Measurements from ENCODE around the gene ABHD8.
A peak's percentile ranks its signal among the peaks of the same experiment; 100 is the strongest.

The ABHD8 gene

DNA sequence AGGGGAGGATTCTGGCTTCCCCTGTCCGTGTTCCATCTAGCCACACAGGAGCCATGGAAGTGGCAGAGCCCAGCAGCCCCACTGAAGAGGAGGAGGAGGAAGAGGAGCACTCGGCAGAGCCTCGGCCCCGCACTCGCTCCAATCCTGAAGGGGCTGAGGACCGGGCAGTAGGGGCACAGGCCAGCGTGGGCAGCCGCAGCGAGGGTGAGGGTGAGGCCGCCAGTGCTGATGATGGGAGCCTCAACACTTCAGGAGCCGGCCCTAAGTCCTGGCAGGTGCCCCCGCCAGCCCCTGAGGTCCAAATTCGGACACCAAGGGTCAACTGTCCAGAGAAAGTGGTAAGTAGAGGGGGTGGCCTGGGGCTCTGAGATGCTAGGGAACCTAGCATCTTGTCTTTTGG is 34.5 kb downstream of the ABHD8 start:
- DNase-seq = no peak

- DNase-seq = peak; percentile 82 to 100 (median 96)
These were observed 36.0 kb downstream of the ABHD8 start, which contains the start of gene BABAM1 for GRCh38 chr19:17266975-17267788. TSS of gene BABAM1 (plus strand) at chr19:17267443. CDS start at chr19:17268807, 1,364 bp downstream.

- DNase-seq = peak in 3 of 58 donors; percentile 39 to 69 (median 45)
These were observed 36.6 kb downstream of the ABHD8 start for GRCh38 chr19:17266589-17266974.

DNA sequence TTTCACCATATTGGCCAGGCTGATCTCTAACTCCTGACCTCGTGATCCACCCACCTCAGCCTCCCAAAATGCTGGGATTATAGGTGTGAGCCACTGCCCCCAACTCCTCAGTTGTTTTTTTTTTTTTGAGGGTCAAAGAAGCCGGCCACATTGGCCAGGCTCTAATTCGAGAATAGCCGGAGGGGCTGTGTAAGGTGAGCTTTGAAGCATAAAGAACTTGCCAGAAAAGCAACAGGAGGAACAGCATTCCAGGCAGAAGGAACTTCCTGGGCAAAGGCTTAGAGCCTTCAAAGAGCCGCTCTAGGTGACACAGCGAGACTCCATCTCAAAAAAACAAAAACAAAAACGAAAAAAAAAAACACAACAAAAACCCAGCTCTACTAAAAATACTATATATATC is 37.2 kb downstream of the ABHD8 start:
- no peak for DNase-seq

DNA sequence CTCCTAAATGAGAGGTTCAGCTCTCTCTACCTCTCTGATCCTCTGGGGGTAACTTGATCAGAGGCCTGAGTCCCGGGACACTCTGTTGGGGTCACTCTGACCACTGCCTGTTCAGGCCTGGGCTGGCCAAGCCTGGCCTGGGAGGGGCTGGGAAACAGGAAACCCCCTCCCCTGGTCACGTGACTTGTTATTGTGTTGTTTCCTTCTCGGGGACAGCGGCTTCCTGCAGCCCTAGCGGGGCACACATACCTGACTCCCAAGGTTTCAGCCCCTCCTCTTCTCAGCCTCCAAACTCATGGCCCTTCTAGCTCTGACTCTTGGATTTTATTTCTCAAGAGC is 38.6 kb downstream of the ABHD8 start, which contains the start of gene USHBP1:
Gene USHBP1 (minus strand): TSS at position 105 of the 339 bp plus-strand sequence. CDS start 446 bp downstream, outside the sequence.
- no peak for DNase-seq

DNA sequence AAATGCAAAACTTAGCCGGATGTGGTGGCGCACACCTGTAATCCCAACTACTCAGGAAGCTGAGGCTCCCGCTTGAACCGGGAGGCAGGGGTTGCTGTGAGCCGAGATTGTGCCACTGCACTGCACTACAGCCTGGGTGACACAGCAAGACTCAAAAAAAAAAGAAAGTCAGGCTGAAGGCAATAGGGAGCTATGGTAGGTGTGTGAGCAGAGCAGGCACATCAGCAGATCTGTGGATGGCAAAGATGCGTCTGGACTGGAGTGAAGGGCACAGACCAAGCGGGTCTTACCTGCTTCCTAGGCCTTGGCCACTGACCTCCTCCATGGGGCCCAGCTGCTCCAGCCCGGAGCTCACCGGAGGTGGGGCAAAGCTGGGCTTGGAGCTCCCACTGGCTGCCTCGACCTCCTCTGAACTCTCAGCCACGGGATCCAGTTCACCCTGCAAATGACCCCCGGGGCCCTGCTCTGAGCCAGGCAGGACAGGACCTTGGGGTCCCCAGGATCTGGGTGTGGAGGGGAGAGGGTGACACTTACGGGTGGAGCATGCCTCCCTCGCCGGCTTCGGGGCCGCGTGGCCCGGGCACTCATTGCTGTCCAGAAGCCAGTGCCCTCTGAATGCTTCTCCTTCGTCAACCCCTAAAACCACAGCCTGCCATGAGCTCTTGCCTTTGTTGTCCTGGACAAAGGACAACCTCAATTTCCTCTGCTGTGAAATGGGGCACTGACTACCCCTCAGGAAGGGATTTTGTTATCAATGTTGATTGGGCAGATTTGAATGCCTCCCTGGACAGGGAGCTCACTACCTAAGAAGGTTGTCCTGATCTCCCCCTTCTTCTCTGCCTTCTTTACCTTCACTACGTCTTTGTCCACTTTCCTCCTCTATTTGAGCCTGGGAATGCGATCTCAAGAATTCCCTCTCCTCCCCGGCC is 39.2 kb downstream of the ABHD8 start:
- no peak for DNase-seq

- no peak for DNase-seq
These were observed 40.7 kb downstream of the ABHD8 start for GRCh38 chr19:17262557-17262956.

- DNase-seq = peak in 30 of 58 donors; percentile 3 to 60 (median 21)
These were observed 42.3 kb downstream of the ABHD8 start for GRCh38 chr19:17260842-17261325.

GRCh38 chr19:17259934-17260333 is 43.3 kb downstream of the ABHD8 start:
- no peak for DNase-seq

DNA sequence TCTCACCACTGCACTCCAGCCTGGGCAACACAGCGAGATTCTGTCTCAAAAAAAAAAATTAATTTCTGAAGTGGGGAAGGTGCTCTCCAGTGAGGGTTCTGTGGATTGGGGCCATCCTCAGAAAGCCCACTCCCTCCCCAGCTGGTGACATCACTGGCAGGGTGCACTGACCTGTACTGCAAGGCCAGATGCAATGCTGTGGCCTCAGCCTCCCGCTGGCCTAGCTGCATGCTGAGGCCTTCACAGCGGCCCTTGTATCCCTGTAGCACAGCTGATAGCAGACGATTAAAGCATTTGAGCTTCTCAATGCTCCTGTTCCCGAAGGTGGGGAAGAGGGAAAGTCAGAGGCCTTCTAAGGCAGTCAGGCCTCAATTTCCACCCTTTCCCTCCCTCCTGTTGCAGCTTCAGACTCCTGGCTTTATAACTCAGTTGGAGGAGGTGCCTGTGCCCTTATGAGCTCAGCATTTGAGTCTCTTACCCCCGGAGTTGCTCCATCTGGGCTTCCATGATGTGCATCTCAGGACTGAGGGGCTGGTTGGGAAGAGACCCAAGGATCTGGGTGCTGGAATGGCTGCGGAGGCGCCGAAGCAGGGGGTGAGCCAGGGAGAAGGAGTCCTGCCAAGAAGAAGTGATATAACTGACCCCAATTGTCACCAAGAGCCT is 44.0 kb downstream of the ABHD8 start:
- no peak for DNase-seq

DNA sequence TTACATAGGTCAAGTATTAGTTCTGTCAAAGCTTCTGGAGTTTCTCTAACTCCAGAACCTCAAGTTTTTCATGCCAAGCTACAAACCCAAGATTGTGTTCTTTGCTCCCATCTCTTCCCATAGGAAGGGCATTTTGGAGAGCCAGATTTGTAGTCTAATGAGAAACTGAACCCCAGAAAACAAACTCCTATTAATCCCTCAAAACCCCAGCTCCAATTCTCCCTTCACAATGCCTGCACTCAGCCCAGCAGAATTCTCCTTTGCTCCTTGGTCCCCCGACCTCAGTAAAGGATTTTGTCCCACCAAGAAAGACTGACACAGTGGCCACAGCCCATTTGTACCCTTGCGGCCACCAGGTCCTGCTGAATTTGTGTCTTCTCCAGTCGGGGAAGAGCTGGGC is 47.1 kb downstream of the ABHD8 start:
- no peak for DNase-seq

- DNase-seq = no peak
These were observed 48.0 kb downstream of the ABHD8 start for GRCh38 chr19:17255150-17255621.

GRCh38 chr19:17254636-17255035 is 48.6 kb downstream of the ABHD8 start:
- no peak for DNase-seq

DNA sequence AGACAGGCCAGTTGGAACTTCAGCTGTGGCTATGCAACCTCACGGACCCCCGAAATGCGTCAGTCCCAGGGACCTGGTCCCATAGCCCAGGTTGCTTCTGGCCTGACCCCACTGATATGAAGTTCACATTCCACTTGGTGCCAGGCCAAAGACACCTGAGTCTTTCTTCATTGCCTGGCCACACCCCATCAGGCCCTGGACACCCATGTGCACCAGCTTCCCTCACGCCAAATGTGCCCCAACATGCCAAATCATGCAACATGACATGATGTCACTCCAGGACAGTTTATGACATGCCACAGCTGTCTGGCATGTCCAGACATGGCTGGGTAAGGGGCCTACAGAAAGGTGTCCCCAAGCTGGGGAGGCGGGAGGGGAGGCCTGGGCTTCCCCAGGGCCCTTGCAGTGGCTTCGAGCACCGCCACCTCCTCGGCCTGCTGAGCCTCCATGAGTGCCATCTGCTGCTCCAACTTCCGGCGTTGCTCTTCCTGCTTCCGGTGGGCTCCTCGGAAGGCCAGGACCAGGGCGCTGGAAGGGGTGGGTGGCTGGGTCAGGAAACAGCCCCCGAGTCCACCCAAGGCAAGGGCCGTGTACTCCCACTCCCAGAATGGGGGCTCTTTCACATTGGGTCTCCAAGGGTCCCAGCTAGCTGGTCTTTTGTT is 53.2 kb downstream of the ABHD8 start:
- no peak for DNase-seq

DNA sequence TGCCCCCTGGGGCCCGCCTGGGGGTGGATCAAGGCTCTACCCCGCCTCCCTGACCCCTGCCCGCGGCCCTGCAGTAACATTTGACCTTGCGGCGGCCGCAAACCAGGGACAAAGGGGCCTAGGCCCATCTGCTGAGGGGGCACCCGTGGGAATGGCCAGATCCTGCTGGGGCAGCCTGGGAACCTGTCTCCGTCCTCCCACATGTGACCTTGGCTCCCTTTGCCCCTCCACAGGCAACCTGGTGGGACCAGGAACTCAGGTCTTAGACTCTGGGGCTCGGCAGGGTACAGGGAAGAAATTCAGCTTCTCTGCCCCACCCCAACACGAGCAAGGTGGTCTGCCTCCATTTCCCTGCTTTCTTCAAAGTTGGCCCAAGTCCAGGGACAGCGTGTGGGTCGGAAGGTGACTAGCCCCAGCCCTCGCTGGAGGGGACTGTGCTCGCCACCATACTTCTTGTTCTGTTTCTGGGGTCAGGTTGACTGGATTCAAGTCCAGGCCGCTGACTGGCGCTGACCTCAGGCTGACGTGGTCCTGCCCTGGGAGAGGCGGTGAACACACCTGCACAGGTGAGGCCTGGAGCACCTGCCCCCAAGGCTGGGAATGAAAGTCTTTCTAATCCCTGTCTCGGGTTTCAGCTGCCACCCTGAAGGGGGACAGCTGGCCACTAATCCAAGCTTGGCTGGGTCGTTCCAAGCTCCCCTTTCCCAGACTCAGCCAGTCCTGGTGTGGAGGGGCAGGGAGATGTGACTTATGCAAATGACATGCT is 55.0 kb downstream of the ABHD8 start:
- no peak for DNase-seq

GRCh38 chr19:17246681-17247425 is 56.4 kb downstream of the ABHD8 start:
- peak in 10 of 58 donors; percentile 15 to 49 (median 35) for DNase-seq

DNA sequence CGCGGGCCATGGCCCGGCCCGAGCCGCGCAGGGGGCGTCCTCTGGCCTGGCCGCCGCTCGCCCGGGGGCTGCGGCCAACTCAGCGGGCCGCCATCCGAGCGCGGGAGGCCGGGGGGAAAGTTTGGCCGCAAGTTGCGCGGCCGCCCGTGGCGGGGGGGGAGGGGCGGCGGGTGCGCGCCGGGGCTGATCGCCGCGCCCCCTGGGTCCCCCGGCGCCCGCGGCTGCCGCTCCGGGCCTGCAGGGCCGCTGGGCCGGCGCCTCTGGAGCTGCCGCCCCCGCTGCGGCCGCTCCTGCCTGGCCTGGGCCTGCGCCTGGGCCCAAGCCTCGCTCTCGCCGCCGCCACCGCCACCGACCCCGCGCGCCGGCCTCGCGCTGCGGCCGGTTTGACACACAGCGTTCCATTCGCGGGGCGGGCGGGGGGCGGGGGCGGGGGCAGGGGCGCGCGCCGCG is 57.7 kb downstream of the ABHD8 start, which contains the start of gene NR2F6:
Gene NR2F6 (minus strand): TSS at position 385 of the 450 bp plus-strand sequence. CDS start 699 bp downstream, outside the sequence.
- peak in 1 of 58 donors; percentile 60 for DNase-seq

GRCh38 chr19:17244618-17245534 is 58.3 kb downstream of the ABHD8 start:
- peak in 3 of 58 donors; percentile 4 to 28 (median 22) for DNase-seq

Measured in anterior cingulate cortex (tissue), 58 donors.